GM18873 (cell line): ENCODE results near the gene NTSR1.

Source experiments
- ATAC-seq: cut with Tn5 transposase; IDR thresholded peaks from one replicate; pipeline ENCODE4 v1.9.1; 2021; ENCODE audit warnings: mild to moderate bottlenecking, moderate library complexity, moderate number of reproducible peaks; ENCODE audit not compliant: unreplicated experiment, low FRiP score

The NTSR1 gene

DNA sequence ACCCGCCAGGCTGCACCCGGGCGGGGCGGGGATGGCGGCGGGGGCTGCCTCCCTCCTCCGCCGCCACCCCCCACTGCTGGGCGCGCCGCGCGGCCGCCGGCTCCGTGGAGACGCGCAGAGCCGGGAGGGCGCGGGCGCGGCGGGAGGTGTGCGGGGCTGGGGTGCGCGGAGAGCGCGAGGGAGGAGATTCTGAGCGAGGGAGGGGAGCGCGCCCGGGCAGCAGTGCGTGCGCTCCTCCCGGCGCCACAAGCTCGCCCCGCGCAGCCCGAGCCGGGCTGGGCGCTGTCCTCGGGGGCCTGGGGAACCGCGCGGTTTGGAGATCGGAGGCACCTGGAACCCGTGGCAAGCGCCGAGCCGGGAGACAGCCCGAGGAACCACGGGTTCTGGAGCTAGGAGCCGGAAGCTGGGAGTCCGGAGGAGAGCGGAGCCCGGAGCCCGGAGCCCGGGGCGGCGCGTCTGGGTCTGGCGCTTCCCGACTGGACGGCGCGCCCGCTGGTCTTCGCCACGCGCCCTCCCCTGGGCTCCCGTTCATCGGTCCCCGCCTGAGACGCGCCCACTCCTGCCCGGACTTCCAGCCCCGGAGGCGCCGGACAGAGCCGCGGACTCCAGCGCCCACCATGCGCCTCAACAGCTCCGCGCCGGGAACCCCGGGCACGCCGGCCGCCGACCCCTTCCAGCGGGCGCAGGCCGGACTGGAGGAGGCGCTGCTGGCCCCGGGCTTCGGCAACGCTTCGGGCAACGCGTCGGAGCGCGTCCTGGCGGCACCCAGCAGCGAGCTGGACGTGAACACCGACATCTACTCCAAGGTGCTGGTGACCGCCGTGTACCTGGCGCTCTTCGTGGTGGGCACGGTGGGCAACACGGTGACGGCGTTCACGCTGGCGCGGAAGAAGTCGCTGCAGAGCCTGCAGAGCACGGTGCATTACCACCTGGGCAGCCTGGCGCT lies at the start of gene NTSR1:
Gene NTSR1 (plus strand): TSS at position 246 of the 946 bp plus-strand sequence. CDS start 372 bp downstream, at position 618.
- no peak for ATAC-seq

DNA sequence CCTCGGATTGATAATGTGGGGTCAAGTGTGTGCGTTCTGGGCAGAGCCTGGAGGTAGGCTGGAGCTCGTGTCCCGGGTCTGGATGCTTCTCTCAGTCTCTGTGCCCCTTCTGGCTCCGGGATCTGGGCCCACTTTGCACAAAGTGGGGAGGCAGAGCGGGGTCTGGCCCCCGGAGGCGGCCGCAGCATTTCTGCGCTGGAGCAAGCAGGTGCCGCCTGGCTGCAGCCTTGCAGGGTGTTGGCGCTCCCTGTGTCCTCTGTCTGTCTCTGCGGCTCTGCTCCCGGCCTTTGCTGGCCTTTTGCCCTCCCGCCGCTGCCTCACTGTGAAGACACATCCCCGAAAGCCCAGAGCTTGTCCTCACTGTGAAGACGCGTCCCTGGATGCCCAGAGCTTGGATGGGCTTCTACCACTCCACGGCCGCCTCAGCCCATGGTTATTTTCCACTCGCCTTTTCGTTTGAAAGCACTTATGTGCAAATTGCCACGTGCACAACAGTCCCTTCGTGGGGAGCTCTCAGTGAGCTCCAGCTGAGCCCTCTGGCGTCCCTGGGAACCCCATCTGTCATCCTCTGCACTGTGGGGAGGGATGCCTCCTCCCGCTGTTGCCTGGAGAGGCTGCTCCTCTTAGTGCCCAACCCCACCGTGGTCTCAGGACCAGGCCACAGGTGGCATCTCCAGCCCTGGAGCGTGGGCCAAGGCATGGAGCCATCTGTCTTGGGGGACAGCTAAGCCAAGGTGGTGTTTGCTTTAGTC lies 49.0 kb upstream of the NTSR1 start:
- no peak for ATAC-seq

DNA sequence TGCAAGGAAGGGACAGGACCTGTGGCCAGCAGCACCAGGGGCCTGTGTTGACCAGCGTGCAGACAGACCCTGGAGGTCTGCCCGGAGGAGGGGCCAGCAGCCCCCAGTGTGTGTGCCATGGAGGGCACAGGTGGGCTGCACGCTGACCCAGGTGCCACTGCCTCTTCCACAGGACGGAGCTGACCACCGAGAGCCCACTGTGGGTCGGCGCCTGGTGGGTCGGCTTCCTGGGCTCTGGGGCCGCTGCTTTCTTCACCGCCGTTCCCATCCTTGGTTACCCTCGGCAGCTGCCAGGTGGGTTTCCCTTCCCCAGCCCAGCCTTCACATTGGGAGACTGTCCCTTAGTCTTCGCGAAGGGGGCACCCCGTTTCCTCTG lies 48.4 kb upstream of the NTSR1 start:
- ATAC-seq, result no peak

DNA sequence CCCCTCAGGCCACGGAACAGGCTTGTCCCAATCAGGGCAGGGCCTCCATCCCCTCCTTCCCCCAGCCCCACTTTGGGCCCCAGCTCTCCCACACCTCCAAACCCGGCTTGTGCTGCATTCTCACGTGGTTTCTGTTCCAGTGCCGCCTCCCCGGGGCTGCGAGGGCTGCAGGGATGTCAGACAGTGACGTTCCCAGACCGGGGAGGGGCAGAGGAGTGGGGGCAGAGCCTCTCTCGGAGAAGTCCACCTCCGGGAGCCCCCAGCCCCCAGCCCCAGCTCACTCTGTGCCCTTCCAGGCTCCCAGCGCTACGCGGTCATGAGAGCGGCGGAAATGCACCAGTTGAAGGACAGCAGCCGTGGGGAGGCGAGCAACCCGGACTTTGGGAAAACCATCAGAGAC lies 47.9 kb upstream of the NTSR1 start:
- no peak for ATAC-seq

DNA sequence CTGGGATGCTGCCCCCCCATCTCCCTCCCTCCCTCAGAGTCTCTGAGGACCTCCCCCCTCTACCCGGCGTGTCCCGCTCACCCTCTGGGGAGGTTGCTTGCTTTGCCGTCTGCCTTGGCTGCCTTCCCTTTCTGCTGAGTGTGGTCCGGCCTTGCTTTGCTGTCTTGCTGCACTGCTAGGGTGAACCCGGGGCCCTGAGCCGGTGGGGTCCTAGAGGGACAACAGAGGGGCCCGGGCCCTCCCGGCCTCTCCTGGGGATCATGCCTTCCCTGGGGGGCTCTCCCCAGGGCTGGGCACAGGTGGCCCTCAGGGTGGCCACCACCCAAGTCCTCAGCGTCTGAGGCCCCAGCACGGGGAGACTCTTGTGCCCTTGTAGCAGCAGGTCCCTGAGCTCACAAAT lies 47.0 kb upstream of the NTSR1 start:
- no peak for ATAC-seq

DNA sequence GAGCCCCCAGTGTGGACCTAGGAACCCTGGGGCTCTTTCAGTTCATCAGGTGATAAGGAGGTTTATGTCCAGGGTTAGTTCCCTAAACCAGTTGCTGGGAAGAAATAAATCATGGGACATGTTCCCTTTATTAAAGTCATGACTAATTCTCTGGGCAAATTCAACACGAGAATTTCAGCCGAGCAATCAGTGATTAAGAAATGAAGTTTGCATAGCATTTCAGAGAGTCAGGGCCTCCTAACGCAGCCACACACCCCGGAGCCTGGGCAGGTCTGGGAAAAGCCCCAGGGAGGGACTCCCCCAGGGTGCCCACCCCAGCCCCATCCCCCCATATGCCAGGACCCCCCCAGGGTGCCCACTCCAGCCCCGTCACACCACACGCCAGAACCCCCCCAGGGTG lies 46.2 kb upstream of the NTSR1 start:
- no peak for ATAC-seq

DNA sequence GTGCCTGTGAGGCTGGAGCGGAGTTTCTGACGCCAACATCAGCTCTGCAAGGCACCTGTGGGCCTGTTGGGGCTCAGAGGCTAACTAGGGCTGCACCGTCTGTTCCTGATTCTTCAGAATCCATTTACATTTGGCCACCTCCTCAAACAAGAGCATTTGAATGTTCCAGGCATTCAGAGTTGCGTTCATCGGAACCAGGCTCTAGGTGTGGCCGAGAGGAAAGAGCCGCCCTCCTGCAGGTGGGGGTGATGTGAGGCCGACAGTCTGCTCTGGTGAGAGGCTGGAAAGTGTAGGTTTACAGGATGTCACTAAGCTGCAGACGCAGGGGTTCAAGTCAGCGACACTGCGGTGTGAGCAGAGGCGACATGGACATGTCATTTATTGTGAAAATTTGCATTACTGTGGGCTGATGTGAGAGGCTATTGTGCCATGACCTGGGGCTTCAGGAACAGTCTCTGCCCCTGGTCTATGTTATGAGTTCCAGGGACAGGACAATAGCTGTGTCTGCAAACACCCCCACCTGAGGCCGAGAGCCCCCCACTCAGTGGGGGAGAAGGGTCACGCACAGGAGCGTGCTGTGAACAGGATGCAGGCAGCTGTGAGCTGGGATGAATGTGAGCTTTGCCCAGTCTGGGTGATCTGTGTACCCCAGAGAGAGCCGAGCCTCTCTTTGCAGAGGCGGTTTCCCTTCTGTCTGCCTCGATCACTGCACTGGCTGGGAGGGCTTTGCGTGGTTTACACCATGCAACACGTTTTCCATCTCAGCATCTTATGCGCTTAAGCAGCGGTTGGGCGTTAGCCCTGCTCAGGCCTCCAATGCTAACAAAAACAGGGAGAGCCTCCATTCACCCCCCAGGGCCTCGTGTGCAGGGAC lies 45.3 kb upstream of the NTSR1 start:
- ATAC-seq, result no peak

DNA sequence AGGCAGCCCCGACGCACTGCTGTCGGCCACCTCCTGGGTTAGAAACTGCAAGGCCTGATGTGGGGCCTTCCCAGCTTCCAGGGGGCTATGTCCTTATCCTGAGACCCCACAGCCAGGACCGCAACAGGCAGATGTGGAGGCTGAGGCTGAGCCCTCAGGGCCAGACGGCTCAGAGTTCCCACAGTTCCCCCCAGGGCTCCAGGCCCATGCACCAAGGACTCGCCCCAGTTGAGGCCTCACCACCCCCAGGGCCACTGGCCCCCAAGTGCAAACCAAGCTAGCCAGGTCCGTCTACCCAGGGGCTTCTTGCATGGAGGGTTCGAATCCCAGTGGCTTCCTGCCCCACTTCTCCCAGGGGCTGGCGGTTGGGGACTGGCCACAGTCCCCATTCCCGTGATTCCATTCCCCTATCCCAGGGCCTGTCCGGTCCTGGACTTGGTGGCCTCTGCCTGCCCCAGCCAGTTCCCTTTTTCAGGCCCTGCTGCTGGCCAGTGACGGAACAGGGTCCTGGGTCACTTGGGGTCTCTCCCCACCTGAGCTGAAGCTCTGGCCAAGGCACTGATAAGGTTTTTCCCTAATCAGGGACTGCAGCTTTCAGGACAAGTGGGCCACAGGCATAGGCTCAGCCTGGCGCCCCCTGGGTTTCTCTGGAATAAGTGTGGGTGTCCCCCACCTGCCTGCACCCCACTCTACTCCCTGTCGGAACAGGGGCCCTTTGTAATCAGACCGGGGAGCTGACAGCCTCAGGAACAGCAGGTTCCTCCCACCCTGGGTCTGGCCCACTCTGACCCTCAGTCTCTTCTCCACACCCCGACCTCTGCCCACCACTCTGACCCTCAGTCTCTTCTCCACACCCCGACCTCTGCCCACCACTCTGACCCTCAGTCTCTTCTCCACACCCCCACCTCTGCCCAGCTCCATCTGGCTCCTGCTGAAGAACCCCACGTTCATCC lies 44.3 kb upstream of the NTSR1 start:
- ATAC-seq, result no peak

DNA sequence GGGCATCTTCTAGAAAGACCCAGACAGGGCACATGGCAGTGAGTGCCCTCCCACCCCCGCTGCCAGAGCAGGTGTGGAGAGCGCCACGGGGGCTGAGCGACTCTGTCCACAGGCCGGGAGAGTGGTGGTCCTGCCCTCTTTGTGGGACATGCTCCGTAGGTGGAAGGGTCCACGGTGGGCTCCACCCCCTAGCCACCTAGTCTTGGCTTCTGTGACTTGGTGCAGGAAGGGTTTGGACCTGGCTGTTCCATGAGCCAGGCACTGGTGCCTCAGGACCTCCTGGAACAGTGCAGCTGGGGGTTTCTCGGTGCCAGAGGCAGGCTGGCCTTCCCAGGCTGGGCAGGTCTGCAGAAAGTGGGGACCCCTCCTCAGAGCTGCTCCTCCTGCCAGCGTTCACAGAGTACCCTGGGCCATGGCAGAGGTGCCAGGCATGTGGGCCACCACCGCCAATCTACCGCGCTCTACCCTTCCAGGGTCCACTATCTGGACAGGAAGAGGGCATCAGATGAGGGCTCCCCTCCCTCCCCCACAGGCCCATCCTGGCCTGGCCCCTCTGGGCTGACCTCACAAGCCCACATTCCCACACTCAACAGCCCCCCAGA lies 43.4 kb upstream of the NTSR1 start:
- no peak for ATAC-seq

DNA sequence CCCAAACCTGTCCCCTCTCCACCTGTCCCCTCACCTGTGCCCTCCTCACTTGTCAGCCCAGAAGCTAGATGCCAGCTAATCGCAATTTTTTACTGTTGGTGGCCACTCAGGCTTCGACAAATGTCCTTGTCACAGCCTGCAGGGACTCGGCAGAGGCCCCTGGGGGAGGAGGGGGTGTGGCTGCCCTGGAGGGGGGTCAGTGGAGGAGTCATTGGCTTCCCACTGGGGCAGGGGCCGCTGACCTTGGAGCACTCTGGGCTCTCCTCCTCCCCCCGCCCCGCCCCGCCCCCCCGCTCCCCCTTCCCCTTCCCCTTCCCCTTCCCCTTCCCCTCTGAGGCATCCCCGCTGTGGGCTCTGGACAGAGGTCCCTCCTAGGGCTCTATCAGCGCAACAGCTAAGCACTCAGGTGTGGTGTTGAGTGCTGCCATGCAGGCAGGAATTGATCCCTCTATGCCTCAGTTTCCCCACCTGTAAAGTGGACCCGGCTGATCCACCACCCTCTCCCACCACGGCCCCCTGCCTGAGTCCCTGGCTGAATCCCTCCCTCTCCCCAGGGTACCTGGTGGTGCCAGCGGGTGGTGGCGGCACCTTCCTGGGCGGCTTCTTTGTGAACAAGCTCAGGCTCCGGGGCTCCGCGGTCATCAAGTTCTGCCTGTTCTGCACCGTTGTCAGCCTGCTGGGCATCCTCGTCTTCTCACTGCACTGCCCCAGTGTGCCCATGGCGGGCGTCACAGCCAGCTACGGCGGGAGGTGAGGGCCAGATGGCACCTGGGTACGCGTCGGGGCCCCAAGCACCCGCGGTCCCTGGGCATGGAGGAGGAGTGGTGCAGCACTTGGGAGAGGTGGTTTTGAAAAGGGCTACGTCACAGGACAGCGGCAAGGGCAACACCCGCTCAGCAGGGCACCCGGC lies 42.6 kb upstream of the NTSR1 start:
- no peak for ATAC-seq

DNA sequence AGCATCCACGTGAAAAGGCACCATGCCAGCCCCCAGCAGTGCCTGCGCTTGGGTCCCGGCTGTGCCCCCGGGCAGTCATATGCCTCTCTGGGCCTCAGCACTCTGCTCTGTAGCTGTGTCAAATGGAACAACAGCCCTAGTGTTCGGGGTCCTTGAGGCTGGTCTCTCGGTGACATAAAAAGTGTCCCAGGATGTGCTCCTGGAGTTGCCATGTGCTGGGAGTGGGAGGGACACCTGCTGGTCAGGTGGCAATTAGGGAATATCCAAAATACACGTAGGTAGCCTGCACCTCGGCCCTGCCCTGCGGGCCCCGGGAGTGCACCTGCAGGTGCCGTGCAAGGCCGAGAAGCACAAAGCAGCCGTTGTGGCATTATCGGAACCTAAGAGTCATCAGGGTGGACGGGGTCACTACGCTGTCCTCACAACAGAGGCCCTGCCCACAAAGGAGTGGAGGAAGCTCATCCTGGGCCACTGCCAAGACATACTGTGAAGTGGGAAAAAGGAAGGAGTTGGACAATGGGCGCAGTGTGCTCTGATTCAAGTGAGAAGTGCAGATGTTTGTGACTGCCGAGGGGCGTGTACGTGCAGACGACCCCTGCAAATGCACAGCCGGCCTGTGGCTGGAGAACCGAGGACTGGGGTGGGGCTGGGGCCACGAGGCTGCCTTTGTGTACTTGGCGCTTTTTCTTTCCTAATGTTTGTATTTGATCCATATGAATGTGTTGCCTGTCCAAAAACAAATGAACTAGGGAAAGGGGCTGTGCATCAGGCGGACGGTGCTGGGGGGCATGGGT lies 41.7 kb upstream of the NTSR1 start:
- no peak for ATAC-seq

DNA sequence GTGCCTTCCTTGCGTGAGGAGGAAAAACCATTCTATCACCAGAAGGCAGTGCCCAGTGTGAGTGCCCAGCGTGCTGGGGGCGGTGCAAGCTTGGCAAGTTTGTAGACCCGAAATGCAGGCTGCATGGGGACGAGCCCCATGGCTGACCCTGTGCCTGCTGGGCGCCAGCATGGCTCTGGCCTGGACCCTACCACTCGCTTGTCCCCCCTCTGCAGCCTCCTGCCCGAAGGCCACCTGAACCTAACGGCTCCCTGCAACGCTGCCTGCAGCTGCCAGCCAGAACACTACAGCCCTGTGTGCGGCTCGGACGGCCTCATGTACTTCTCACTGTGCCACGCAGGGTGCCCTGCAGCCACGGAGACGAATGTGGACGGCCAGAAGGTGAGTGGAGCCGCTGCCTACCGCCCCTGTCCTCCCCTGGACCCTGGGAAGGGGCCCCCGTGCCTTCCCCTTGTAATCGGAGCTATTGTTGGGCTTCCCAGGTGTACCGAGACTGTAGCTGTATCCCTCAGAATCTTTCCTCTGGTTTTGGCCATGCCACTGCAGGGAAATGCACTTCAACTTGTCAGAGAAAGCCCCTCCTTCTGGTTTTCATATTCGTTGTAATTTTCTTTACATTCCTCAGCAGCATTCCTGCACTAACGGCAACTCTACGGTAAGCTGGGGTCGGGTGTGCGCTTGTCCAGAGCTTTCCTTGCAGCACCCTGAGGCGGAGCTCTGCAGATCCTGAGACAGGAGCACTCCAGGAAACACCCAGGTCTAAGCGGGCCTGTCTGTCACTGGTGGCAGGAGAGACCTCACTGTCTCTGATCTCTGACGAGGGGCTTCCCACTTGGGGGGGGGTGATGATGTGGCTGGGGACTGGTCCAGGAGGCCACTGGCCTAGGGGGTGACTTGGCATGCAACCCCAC lies 40.9 kb upstream of the NTSR1 start:
- no peak for ATAC-seq

DNA sequence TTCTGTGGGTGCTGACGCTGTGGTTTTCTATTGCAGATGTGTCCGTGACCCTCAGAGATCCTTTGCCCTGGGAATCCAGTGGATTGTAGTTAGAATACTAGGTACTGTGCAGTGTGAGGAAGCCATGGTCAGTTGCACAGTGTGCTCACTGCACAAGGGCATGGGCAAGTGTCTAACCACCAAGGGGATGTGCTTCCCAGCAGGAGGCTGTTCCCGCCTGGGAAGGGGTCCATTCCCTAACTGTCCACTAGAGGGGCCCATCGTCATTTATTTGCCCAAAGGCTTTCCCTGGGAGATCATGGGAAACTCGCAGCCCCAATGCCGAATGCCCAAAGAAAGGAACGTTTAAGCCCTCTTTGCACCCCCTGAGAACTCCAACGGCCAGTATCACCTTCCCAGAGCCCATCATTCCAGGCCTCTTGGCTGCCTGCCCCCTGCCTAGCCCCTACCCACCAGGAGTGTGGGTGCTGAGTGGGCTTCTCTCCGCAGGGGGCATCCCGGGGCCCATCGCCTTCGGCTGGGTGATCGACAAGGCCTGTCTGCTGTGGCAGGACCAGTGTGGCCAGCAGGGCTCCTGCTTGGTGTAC lies 40.1 kb upstream of the NTSR1 start:
- no peak for ATAC-seq

DNA sequence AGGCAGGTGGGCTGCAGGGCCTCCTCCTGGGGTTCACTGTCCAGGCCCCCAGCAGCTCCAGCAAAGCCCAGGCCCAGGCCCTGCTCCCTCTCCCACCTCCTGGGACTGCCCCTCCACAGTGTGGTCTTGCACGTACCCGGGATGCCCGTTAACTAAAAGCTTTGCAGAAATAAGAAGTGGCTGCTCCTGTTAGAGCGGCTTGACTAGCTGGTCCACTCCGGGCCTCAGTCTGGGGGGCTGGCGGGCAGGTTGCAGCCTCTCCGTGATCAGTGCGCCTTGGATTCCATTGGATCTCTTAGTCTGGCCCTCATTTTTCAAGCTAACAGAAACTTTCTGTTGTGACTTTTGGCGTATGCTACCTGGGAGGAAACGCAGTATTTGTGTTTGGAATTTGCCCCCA lies 39.4 kb upstream of the NTSR1 start:
- ATAC-seq, result no peak

DNA sequence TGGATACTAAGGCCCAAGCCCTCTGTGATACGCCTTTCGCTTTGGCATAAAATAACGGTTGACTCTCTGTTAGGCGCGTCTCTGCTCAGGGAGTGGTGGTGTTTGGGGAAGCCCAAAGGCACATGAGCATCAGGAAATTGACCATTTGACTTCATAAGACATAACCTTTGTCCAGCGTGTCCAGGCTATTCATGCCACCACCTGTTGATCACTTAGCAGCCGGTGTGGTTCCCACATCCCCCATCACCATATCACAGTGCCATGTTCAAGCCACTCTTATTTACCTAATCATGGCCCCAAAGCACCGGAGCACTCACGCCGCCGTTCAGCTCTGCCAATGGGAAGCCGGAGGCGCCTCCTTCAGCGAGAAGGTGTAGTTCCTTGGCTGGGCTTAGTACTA lies 38.5 kb upstream of the NTSR1 start:
- ATAC-seq, result no peak

DNA sequence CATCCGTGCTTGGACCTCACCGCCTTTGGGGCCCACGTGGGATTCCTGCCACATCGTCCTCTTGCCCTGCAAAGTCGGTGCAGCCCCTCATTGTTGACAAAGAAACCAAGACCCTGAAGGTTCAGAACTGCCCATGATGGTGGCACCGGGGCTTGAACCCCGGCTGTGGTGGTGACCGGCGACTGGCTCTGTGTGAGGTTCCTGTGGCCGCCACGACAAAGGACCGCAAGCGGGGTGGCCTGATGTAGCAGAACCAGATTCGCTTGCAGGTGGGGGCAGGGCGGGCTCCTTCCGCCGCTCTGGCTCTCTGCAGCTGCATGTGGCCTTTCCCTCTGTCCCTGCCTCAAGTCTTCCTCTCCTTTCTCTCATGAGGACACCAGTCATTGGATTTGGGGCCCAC lies 37.6 kb upstream of the NTSR1 start:
- ATAC-seq, result no peak
